ENCODE results near the gene CIRBP.

Gene CIRBP

DNA sequence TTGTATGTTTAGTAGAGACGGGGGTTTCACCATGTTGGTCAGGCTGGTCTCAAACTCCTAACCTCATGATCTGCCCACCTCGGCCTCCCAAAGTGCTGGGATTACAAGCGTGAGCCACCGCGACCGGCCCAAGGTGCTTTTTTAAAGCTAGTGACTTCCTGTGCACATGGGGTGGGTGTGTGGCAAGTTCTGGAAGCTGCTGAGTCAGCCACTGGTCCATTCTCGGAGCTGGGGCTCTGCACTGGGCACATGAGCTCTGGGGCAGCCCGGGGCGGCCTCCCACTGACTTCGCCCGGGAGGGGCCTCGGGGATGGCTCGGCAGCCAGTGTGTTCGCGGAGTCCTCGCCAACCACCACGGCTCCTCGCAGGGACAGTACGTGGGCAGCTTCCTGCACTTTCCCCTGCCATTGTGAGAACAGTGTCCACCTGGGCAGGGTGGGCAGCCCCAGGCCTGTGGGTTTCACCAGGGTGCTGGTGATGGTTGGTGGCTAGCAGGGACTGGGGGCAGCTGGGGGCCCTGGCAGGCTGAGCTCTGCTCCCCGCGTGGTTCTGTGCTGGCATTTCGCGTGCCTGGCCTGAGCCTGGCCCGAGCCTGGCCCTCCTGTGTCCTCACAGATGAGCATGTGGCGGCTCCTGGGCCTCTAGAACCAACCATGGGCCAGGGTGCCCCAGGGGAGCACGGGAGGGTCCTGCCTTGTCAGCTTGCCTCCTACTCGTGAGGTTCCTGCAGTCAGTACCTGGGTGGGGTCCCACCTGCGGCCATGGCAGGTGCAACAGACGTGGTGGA, 43.5 kb upstream of the CIRBP start:
- no peak for TF ChIP-seq CEBPB (IDR thresholded peaks at IDR 0.05)
- TF ChIP-seq EP300 (IDR thresholded peaks at IDR 0.05; ENCODE audit: borderline replicate concordance), result no peak
- no peak for TF ChIP-seq TCF12 (IDR thresholded peaks at IDR 0.05; ENCODE audit: low read depth)

DNA sequence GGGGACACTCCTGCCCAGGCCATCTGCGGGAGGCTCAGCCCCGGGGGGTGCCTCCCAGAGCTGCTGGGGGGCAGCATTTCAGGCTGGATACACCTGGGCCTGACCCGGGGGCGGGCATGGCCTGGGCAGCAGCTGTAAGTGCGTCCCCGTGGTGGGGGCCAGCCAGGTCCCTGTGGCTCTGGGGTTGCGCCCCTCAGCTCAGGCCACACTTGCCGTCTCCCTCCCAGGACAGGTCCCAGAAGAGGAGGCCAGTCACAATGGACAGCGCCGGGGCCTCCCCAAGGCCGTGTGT, 43.0 kb upstream of the CIRBP start:
- TF ChIP-seq TAF1 (IDR thresholded peaks at IDR 0.05; ENCODE audit: low read depth) (no peak), FOXM1 (IDR thresholded peaks at IDR 0.05; ENCODE audit: borderline replicate concordance, low read depth) (no peak)

DNA sequence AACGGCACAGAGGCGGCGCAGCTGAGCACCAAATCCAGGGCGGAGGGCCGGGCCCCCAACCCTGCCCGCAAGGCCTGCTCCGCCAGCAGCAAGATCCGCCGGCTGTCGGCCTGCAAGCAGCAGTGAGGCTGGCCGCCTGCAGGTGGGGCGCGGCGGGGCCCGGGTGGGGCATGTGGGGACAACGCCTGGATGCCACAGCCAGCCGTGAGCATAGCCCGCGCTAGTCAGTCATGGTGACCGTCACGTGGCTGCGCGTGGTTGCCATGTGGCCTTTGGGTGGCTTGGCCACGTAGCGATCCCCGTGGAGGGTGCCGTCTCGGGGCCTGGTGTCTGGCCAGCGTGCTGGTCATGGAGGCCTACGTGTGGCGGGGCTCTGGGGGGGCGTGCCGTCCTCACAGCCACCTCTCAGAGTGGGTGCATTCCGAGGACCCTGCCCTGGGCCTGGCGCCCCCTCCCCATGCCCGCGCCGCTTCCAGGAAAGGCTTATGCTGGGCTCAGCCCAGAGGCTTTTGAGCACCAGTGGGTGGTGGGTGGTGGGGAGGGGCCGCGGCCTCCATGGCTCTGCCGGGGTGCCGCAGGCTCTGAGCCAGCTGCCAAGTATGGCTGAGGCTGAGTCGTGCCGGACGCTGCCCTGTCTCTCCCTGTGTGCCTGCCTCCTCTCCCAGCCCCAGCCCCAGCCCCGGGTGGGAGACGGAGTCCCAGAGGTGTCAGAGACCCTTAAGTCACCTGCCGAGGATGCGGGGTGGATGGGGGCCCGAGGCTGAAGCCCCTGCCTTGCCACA, 42.4 kb upstream of the CIRBP start:
- no peak for TF ChIP-seq NFIC (IDR thresholded peaks at IDR 0.05)
- TF ChIP-seq YY1 (IDR thresholded peaks at IDR 0.05; ENCODE audit: low read depth), result no peak
- TF ChIP-seq, protein P1, sequence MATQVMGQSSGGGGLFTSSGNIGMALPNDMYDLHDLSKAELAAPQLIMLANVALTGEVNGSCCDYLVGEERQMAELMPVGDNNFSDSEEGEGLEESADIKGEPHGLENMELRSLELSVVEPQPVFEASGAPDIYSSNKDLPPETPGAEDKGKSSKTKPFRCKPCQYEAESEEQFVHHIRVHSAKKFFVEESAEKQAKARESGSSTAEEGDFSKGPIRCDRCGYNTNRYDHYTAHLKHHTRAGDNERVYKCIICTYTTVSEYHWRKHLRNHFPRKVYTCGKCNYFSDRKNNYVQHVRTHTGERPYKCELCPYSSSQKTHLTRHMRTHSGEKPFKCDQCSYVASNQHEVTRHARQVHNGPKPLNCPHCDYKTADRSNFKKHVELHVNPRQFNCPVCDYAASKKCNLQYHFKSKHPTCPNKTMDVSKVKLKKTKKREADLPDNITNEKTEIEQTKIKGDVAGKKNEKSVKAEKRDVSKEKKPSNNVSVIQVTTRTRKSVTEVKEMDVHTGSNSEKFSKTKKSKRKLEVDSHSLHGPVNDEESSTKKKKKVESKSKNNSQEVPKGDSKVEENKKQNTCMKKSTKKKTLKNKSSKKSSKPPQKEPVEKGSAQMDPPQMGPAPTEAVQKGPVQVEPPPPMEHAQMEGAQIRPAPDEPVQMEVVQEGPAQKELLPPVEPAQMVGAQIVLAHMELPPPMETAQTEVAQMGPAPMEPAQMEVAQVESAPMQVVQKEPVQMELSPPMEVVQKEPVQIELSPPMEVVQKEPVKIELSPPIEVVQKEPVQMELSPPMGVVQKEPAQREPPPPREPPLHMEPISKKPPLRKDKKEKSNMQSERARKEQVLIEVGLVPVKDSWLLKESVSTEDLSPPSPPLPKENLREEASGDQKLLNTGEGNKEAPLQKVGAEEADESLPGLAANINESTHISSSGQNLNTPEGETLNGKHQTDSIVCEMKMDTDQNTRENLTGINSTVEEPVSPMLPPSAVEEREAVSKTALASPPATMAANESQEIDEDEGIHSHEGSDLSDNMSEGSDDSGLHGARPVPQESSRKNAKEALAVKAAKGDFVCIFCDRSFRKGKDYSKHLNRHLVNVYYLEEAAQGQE (IDR thresholded peaks at IDR 0.05; ENCODE audit: low read depth), result no peak
- TF ChIP-seq RAD21 (IDR thresholded peaks at IDR 0.05; ENCODE audit: low read depth), result no peak
- no peak for TF ChIP-seq CREB1 (IDR thresholded peaks at IDR 0.05; ENCODE audit: low read depth)
- TF ChIP-seq, protein P2, sequence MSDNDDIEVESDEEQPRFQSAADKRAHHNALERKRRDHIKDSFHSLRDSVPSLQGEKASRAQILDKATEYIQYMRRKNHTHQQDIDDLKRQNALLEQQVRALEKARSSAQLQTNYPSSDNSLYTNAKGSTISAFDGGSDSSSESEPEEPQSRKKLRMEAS (IDR thresholded peaks at IDR 0.05), result no peak
- TF ChIP-seq ZBTB7A (IDR thresholded peaks at IDR 0.05; ENCODE audit: low read depth), result no peak
- TF ChIP-seq TEAD4 (IDR thresholded peaks at IDR 0.05), result no peak
- no peak for TF ChIP-seq TAF1 (IDR thresholded peaks at IDR 0.05; ENCODE audit: low read depth)
- TF ChIP-seq, protein P3, sequence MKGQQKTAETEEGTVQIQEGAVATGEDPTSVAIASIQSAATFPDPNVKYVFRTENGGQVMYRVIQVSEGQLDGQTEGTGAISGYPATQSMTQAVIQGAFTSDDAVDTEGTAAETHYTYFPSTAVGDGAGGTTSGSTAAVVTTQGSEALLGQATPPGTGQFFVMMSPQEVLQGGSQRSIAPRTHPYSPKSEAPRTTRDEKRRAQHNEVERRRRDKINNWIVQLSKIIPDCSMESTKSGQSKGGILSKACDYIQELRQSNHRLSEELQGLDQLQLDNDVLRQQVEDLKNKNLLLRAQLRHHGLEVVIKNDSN (IDR thresholded peaks at IDR 0.05), result no peak
- TF ChIP-seq EP300 (IDR thresholded peaks at IDR 0.05; ENCODE audit: borderline replicate concordance), result no peak
- TF ChIP-seq CEBPB (IDR thresholded peaks at IDR 0.05), result no peak
- no peak for TF ChIP-seq EGR1 (IDR thresholded peaks at IDR 0.05)
- TF ChIP-seq TCF12 (IDR thresholded peaks at IDR 0.05; ENCODE audit: low read depth), result no peak
- TF ChIP-seq FOXM1 (IDR thresholded peaks at IDR 0.05; ENCODE audit: borderline replicate concordance, low read depth), result no peak

DNA sequence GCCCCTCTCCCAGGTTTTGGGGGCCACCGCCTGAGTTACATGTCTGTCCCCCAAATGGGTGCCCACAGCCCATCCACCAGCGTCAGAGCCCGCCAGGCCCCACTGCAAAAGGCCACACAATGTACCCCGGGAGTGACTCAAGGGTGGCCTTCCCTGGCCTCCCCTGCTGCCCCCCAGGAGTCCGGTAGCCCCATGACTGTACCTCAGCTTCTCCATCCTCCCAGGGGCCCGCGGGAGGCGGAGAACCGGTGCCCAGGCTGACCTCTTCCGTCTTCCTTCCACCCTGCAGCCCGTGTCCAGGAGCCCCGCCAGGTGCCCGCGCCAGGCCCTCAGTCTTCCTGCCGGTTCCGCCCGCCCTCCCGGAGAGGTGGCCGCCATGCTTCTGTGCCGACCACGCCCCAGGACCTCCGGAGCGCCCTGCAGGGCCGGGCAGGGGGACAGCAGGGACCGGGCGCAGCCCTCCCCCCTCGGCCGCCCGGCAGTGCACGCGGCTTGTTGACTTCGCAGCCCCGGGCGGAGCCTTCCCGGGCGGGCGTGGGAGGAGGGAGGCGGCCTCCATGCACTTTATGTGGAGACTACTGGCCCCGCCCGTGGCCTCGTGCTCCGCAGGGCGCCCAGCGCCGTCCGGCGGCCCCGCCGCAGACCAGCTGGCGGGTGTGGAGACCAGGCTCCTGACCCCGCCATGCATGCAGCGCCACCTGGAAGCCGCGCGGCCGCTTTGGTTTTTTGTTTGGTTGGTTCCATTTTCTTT, 41.7 kb upstream of the CIRBP start:
- TF ChIP-seq, protein P1 (IDR thresholded peaks at IDR 0.05; ENCODE audit: low read depth), result no peak
- peak; percentile 34; the same call in 1 of the 2 replicates for TF ChIP-seq TCF12 (IDR thresholded peaks at IDR 0.05; ENCODE audit: low read depth)
- no peak for TF ChIP-seq TEAD4 (IDR thresholded peaks at IDR 0.05)
- no peak for TF ChIP-seq CEBPB (IDR thresholded peaks at IDR 0.05)
- peak; percentile 16; the same call in 1 of the 2 replicates for TF ChIP-seq EP300 (IDR thresholded peaks at IDR 0.05; ENCODE audit: borderline replicate concordance)
- no peak for TF ChIP-seq FOXM1 (IDR thresholded peaks at IDR 0.05; ENCODE audit: borderline replicate concordance, low read depth)
- TF ChIP-seq TAF1 (IDR thresholded peaks at IDR 0.05; ENCODE audit: low read depth), result 0 out of 2 replicates have a peak, but pooled peaks have one; percentile 18
- TF ChIP-seq ZBTB7A (IDR thresholded peaks at IDR 0.05; ENCODE audit: low read depth), result peak; percentile 51
- peak; percentile 92 for TF ChIP-seq EGR1 (IDR thresholded peaks at IDR 0.05)
- TF ChIP-seq, protein P2 (IDR thresholded peaks at IDR 0.05), result peak; percentile 88
- TF ChIP-seq, protein P3 (IDR thresholded peaks at IDR 0.05), result peak; percentile 41; the same call in 1 of the 2 replicates
- TF ChIP-seq YY1 (IDR thresholded peaks at IDR 0.05; ENCODE audit: low read depth), result peak; percentile 49; the same call in 1 of the 2 replicates
- TF ChIP-seq CREB1 (IDR thresholded peaks at IDR 0.05; ENCODE audit: low read depth), result no peak

All from Ishikawa (cell line).